HG02588 (cell line): ENCODE measurements around the gene RAMP1.

Source experiments
- ATAC-seq: cut with Tn5 transposase; IDR thresholded peaks from one replicate; pipeline ENCODE4 v1.9.1; 2021; ENCODE audit warnings: mild to moderate bottlenecking, moderate library complexity; ENCODE audit not compliant: unreplicated experiment

Gene RAMP1

GRCh38 chr2:237913193-237913917 lies 53.9 kb downstream of the RAMP1 start:
- no peak for ATAC-seq

GRCh38 chr2:237915576-237915975 lies 56.2 kb downstream of the RAMP1 start:
- no peak for ATAC-seq

- ATAC-seq: no peak
Measured at GRCh38 chr2:237916296-237916695, 56.9 kb downstream of the RAMP1 start.

GRCh38 chr2:237917696-237918374 lies 58.4 kb downstream of the RAMP1 start:
- ATAC-seq: no peak

GRCh38 chr2:237919593-237919992 lies 60.2 kb downstream of the RAMP1 start:
- no peak for ATAC-seq

GRCh38 chr2:237920673-237921072 lies 61.2 kb downstream of the RAMP1 start:
- ATAC-seq: no peak

- no peak for ATAC-seq
Measured at GRCh38 chr2:237921967-237922492, 62.6 kb downstream of the RAMP1 start.

- no peak for ATAC-seq
Measured at GRCh38 chr2:237922641-237923361, 63.4 kb downstream of the RAMP1 start.

GRCh38 chr2:237923481-237924163 lies 64.2 kb downstream of the RAMP1 start:
- peak; percentile 80 for ATAC-seq

- ATAC-seq: no peak
Measured at GRCh38 chr2:237924164-237924534, 64.7 kb downstream of the RAMP1 start.

GRCh38 chr2:237927135-237927534 lies 67.7 kb downstream of the RAMP1 start:
- no peak for ATAC-seq

GRCh38 chr2:237927986-237928385 lies 68.6 kb downstream of the RAMP1 start:
- ATAC-seq: no peak

- no peak for ATAC-seq
Measured at GRCh38 chr2:237929979-237930378, 70.6 kb downstream of the RAMP1 start.

GRCh38 chr2:237931205-237931721 lies 71.8 kb downstream of the RAMP1 start:
- no peak for ATAC-seq

GRCh38 chr2:237932731-237933131 lies 73.3 kb downstream of the RAMP1 start:
- no peak for ATAC-seq

- no peak for ATAC-seq
Measured at GRCh38 chr2:237934186-237934585, 74.8 kb downstream of the RAMP1 start.

GRCh38 chr2:237935740-237936452 lies 76.5 kb downstream of the RAMP1 start:
- no peak for ATAC-seq

GRCh38 chr2:237939251-237939650 lies 79.8 kb downstream of the RAMP1 start:
- ATAC-seq: no peak

- no peak for ATAC-seq
Measured at GRCh38 chr2:237940828-237941227, 81.4 kb downstream of the RAMP1 start.

- ATAC-seq: no peak
Measured at GRCh38 chr2:237941239-237941638, 81.8 kb downstream of the RAMP1 start.
